ENCODE results near the gene GRPEL1.

Gene GRPEL1

DNA sequence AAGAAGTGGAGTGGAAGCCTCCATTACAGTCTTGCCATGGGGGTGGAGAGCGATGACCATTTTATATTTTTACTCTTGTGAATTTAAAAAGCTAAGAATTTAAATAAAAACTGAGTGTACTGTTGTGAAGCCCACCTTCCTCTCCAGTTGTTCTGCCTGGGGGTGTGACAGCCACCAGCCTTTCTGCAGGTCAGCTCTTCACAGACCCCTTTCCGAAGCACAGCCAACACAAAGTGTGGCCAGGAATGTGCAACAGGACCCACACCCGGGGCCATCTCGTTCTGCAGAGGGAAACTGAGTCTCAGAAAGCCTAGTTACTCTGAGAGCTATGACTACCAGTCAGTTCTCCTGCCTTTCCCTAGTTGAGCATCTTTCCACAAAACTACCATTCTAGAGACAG, 1.4 kb downstream of the GRPEL1 start:
- DNase-seq: no peak

DNA sequence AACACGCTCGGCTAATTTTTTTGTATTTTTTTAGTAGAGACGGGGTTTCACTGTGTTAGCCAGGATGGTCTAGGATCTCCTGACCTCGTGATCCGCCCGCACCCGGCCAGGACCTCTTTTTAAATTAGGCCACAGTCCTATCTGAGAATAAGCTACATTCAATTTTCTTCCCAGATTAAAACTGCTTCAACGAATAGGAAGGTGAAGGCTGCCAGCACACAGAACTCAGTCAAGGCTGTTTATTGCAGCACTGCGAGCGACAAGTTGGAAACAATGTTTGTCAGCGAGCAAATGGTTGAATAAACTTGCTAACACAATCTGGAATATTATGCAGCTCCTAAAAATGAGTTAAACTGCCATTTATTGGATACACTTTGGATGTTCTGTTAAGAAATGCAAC, 1.9 kb downstream of the GRPEL1 start:
- no peak for DNase-seq

- DNase-seq: no peak
Measured at GRCh38 chr4:7063362-7063761, 4.5 kb downstream of the GRPEL1 start.

- DNase-seq: no peak
Measured at GRCh38 chr4:7062816-7063215, 5.0 kb downstream of the GRPEL1 start.

- DNase-seq: no peak
Measured at GRCh38 chr4:7061815-7062214, 6.0 kb downstream of the GRPEL1 start.

GRCh38 chr4:7060346-7061150, 7.3 kb downstream of the GRPEL1 start:
- no peak for DNase-seq

DNA sequence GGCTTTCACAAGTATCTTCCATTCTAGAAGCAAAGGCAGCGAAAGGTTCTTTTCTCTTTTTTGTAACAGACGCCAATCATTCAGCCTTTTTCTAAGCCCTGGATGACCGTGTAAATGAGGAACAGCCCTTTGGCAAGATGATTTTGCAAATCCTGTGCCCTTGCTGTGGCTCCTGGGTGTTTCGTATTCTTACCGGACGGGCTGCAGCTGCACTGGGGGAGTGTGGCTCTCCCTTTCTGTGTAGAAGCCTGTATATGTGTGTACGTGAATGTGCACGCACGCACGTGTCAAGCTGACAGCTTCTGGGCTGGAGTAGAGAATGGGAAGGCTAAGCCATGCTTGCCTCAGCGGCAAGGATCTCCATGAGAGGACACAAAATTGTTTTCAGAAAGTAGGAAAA, 8.2 kb downstream of the GRPEL1 start:
- no peak for DNase-seq

DNA sequence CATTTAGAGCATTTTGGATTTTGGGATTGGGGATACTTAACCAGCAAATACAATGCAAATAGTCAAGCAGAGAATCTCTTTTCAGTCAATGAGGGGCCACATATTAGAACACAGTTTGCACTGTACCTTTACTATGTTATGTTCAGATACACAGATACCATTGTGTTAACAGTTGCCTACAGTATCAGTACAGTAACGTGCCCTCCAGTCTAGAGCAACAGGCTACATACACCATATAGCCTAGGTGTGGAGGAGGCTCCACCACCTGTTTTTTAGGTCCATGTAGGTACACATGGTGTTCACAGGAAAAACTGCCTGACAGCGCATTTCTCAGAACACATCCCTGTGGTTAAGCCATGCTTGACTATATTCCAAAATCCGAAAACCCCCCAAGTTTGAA, 9.1 kb downstream of the GRPEL1 start:
- no peak for DNase-seq

DNA sequence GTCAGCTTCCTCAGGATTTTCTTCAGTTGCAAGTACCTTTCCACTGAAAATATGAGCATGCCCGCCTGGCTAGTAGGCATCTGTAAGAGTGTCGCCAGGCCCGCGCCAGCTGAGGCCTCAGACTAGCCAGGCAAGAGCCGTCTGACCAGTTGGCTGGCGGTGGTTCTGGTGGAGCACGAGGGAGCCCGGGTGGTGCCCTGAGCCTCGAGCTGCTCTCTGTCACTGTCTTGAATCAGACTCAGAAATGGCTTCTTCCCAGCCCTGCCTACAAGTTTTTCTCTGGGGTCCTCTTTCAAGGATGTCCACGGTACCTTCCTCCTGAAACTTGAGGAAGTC, 11.9 kb downstream of the GRPEL1 start:
- no peak for DNase-seq

GRCh38 chr4:7055111-7055989, 12.5 kb downstream of the GRPEL1 start:
- no peak for DNase-seq

DNA sequence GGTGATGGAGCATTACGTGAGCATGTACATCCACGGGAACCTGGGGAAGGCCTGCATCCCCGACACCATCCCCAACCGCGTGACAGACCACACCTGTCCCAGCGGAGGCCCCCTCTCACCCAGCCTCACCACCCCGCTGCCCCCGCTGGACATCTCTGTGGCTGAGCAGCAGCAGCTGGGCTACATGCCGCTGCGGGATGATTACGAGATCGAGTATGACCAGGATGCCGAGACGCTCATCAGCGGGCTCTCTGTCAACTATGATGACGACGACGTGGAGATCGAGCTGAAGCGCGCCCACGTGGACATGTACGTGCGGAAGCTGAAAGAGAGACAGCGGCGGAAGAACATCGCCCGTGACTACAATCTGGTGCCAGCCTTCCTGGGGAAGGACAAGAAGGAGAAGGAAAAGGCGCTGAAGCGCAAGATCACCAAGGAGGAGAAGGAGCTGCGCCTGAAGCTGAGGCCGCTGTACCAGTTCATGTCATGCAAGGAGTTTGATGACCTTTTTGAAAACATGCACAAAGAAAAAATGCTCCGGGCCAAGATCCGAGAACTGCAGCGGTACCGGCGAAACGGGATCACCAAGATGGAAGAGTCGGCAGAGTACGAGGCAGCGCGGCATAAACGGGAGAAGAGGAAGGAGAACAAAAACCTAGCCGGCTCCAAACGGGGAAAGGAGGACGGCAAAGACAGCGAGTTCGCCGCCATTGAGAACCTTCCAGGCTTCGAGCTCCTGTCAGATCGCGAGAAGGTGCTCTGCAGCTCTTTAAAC, 13.6 kb downstream of the GRPEL1 start:
- no peak for DNase-seq

- peak in 16 of 56 donors; percentile 8 to 47 (median 40) for DNase-seq
Measured at GRCh38 chr4:7052923-7053715, 14.7 kb downstream of the GRPEL1 start.

- no peak for DNase-seq
Measured at GRCh38 chr4:7052313-7052712, 15.6 kb downstream of the GRPEL1 start.

GRCh38 chr4:7051905-7052304, 16.0 kb downstream of the GRPEL1 start:
- DNase-seq: no peak

GRCh38 chr4:7051144-7051495, 16.7 kb downstream of the GRPEL1 start:
- no peak for DNase-seq

DNA sequence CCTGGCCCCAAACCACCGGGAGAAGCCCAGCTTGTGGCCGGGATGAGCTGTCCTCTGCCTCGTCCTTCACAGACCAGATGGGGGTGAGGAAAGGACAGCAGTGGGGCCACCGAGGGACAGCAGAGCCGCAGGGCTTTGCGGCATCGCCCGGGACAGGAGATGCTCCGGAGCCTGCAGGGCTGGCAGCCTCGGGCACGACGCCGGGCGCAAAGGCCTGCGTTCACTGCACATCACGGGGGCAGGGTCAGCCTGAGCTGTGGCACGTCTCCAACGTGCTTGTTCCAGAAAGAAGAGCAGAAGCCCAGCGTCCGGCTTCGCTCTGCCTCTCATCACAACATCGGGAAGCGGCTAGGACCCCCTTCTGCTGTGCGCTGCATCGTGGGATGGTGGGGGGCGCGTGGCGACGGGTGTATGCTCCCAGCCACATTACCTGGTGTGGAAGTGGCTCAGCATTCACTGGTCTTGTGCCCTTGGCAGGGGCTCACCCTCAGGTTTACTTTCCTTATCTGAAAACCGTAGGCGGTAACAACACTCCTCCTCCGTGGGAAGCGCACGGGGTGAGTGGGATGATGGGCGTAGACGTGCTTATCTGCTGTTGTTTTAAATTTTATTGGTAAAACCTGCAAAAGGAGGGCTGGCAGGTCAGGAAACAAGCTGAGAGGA, 17.3 kb downstream of the GRPEL1 start:
- no peak for DNase-seq

DNA sequence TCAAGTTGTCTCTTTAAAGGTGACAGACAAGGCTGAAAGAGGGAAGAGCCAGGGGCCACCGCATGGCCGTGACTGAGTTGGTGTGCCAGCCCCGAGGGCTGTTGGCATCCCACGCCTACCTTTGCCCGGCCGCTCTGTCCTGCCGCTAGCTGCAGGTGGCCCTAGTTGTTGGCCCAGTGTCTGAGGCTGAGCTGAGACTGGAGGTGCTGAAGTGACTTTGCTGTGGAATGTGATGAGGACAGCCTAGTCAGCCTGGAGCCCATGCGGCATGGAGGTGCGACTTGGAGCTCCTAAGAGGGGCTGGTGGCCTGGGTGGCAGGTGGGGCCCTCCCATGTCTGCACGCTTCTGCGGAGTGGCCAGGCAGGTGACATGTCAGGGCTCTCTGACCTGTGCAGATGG, 18.1 kb downstream of the GRPEL1 start:
- DNase-seq: no peak

DNA sequence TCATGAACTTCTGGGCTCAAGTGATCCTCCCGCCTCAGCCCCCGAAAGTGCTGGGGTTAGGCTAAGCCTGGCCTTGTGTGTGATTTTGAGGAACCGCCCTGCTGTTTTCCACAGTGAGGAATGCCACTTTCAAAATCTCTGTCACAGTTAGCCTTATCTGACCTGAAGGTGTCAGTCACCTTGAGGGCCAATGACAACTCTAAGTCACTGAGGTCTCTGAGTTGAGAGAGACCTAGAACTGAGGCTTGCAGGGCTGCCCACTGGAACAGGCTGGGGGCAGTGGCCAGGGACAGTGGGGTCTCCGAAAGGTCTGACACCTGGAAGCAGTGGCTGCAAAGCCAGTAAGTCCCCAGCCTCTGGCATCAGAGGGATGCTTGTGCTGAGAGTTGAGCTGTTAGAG, 18.6 kb downstream of the GRPEL1 start:
- DNase-seq: no peak

- DNase-seq: no peak
Measured at GRCh38 chr4:7048642-7049041, 19.2 kb downstream of the GRPEL1 start.

DNA sequence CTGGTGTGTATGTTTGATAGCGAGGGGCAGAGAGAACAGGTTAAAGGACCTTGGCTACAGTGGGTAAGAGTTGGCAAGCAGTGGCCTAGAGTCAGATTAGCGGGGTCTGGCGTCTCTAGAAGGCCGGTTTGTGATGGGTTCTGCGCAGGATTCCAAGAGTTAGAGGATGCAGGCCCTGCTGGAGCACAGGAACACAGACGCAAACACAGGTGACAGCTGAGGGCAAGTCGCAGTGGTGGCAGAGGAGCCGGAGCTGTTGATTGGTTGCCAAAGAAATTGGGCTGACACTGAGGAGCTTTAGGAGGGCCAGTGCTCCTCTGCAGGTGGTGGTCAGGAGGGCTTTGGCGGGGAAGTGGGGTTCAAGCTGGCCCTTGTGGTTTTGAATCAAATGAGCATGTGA, 20.9 kb downstream of the GRPEL1 start:
- no peak for DNase-seq
